Stimulated activated naive CD8-positive, alpha-beta T cell treated with anti-CD3 and anti-CD28 coated beads, Interleukin-15, Interleukin-2, amounts not matched to agents 100 U/mL and 50 U/mL, for 24 hours (primary cell): ENCODE measurements around the gene PBXIP1.
A peak's percentile ranks its signal among the peaks of the same experiment; 100 is the strongest.
"Not testable (repeated sequence)": the region's sequence is repeated elsewhere in the genome, so short reads cannot be mapped to it uniquely, and the experiment has no call there.

ENCODE experiments used
- ATAC-seq: fragments of 150-1000 bp; cut with Tn5 transposase; one replicate; pipeline ENCODE4 v1.10.0; 2021
- DNase-seq: peaks from one replicate; pipeline ENCODE4 v3.0.0; 2021

The PBXIP1 gene

GRCh38 chr1:154994269-154994587, 38.3 kb upstream of the PBXIP1 start:
- no peak for DNase-seq

GRCh38 chr1:154993572-154994268, 37.8 kb upstream of the PBXIP1 start, which contains the start of gene LENEP:
Gene LENEP, plus strand, starts transcription at chr1:154993586. Its CDS starts 22 bp downstream, at chr1:154993608.
- DNase-seq (no peak), ATAC-seq (no peak)

More at GRCh38 chr1:154994269-154994587, 38.3 kb upstream of the PBXIP1 start:
- no peak for ATAC-seq

- ATAC-seq (no peak), DNase-seq (no peak)
These were observed 37.0 kb upstream of the PBXIP1 start for GRCh38 chr1:154992721-154993571.

- no peak for DNase-seq
- no peak for ATAC-seq
These were observed 34.4 kb upstream of the PBXIP1 start for GRCh38 chr1:154990276-154990675.

GRCh38 chr1:154989195-154989860, 33.4 kb upstream of the PBXIP1 start:
- no peak for DNase-seq
- ATAC-seq: no peak

- no peak for ATAC-seq
- no peak for DNase-seq
These were observed 32.4 kb upstream of the PBXIP1 start for GRCh38 chr1:154988058-154988954.

- no peak for ATAC-seq
- DNase-seq: no peak
These were observed 31.4 kb upstream of the PBXIP1 start for GRCh38 chr1:154987326-154987725.

- DNase-seq, ATAC-seq: not testable (repeated sequence)
These were observed 30.8 kb upstream of the PBXIP1 start for GRCh38 chr1:154986736-154987135.

- no peak for DNase-seq
- ATAC-seq: no peak
These were observed 28.0 kb upstream of the PBXIP1 start for GRCh38 chr1:154983776-154984466.

GRCh38 chr1:154982897-154983648, 27.2 kb upstream of the PBXIP1 start, which contains the start of gene FLAD1:
Gene FLAD1, plus strand, starts transcription at chr1:154983344. Its CDS starts 351 bp downstream, at chr1:154983695.
- peak; percentile 100 for ATAC-seq
- DNase-seq: peak; percentile 97

GRCh38 chr1:154982341-154982740, 26.4 kb upstream of the PBXIP1 start:
- ATAC-seq: no peak

GRCh38 chr1:154978360-154978759, 22.5 kb upstream of the PBXIP1 start:
- no peak for DNase-seq
- ATAC-seq: no peak

More at GRCh38 chr1:154982341-154982740, 26.4 kb upstream of the PBXIP1 start:
- no peak for DNase-seq

- not testable (repeated sequence) for DNase-seq, ATAC-seq
These were observed 21.9 kb upstream of the PBXIP1 start for GRCh38 chr1:154977762-154978161.

- peak; percentile 75 for DNase-seq
- peak; percentile 7 for ATAC-seq
These were observed 19.6 kb upstream of the PBXIP1 start for GRCh38 chr1:154975409-154976059.

GRCh38 chr1:154974808-154975408, 19.0 kb upstream of the PBXIP1 start:
- DNase-seq: peak; percentile 95
- peak; percentile 57 for ATAC-seq

GRCh38 chr1:154974102-154974807, 18.4 kb upstream of the PBXIP1 start, which contains the start of gene CKS1B:
Gene CKS1B, plus strand, starts transcription at chr1:154974681. Its CDS starts 65 bp downstream, at chr1:154974746.
- DNase-seq: peak; percentile 92
- ATAC-seq: peak; percentile 86

GRCh38 chr1:154973344-154974101, 17.6 kb upstream of the PBXIP1 start:
- peak; percentile 96 for DNase-seq
- ATAC-seq: peak; percentile 25
